ENCODE measurements around the gene HMOX2.

HMOX2 gene

GRCh38 chr16:4475880-4476788, at the start of gene HMOX2:
Gene HMOX2, plus strand, starts transcription at chr16:4476398. Its CDS starts 29,127 bp downstream, at chr16:4505525.
- H3K4me3 ChIP-seq = peak within 1 kb of the TSS; percentile 80
- no peaks in the 10 kb centered on the region for H3K27me3 ChIP-seq (ENCODE audit: low read depth)
- peaks cover 19% of the 10 kb centered on the region for H3K4me1 ChIP-seq
- H3K36me3 ChIP-seq (replicated peaks) = peaks cover 4% of the 10 kb centered on the region
- in situ Hi-C loops (cut with MboI; ENCODE audit: low sequenced_read_pairs) = no loop called here
- DNase-seq (ENCODE audit: low spot score in 2 of 2) = peak; percentile 87 to 94
- H3K9me3 ChIP-seq = no peaks in the 10 kb centered on the region

- in situ Hi-C loops (cut with MboI; ENCODE audit: low sequenced_read_pairs) = no loop called here
- Histone ChIP-seq H3K4me3 (peak overlapping the region; percentile 95), H3K4me1 (peaks cover 9% of the 10 kb centered on the region; the same call in 1 of the 2 replicates), H3K36me3 (replicated peaks) (peaks cover 30% of the 10 kb centered on the region), H3K9me3 (no peaks in the 10 kb centered on the region), H3K27me3 (ENCODE audit: low read depth) (no peaks in the 10 kb centered on the region)
- DNase-seq (ENCODE audit: low spot score in 2 of 2) = no peak
Measured at GRCh38 chr16:4426722-4427372, 49.4 kb upstream of the HMOX2 start.

- H3K4me1 ChIP-seq = peaks cover 9% of the 10 kb centered on the region; the same call in 1 of the 2 replicates
- H3K36me3 ChIP-seq (replicated peaks) = peaks cover 33% of the 10 kb centered on the region
- no peaks in the 10 kb centered on the region for H3K9me3 ChIP-seq
- in situ Hi-C loops (cut with MboI; ENCODE audit: low sequenced_read_pairs) = no loop called here
- no peak overlapping the region for H3K4me3 ChIP-seq
- no peaks in the 10 kb centered on the region for H3K27me3 ChIP-seq (ENCODE audit: low read depth)
- DNase-seq (ENCODE audit: low spot score in 2 of 2) = no peak
Measured at GRCh38 chr16:4428500-4428899, 47.7 kb upstream of the HMOX2 start.

GRCh38 chr16:4431023-4431422, 45.2 kb upstream of the HMOX2 start:
- Histone ChIP-seq H3K36me3 (replicated peaks) (peaks cover 56% of the 10 kb centered on the region), H3K27me3 (ENCODE audit: low read depth) (no peaks in the 10 kb centered on the region), H3K4me3 (no peak overlapping the region), H3K9me3 (no peaks in the 10 kb centered on the region), H3K4me1 (peaks cover 9% of the 10 kb centered on the region; the same call in 1 of the 2 replicates)
- in situ Hi-C loops (cut with MboI; ENCODE audit: low sequenced_read_pairs) = no loop called here
- DNase-seq (ENCODE audit: low spot score in 2 of 2) = no peak

GRCh38 chr16:4433228-4433627, 43.0 kb upstream of the HMOX2 start:
- Histone ChIP-seq H3K36me3 (replicated peaks) (peaks cover 69% of the 10 kb centered on the region), H3K27me3 (ENCODE audit: low read depth) (no peaks in the 10 kb centered on the region), H3K4me1 (no peaks in the 10 kb centered on the region), H3K9me3 (no peaks in the 10 kb centered on the region), H3K4me3 (no peak overlapping the region)
- in situ Hi-C loops (cut with MboI; ENCODE audit: low sequenced_read_pairs) = no loop called here
- no peak for DNase-seq (ENCODE audit: low spot score in 2 of 2)

GRCh38 chr16:4433914-4434787, 42.0 kb upstream of the HMOX2 start:
- peaks cover 70% of the 10 kb centered on the region for H3K36me3 ChIP-seq (replicated peaks)
- in situ Hi-C loops (cut with MboI; ENCODE audit: low sequenced_read_pairs) = no loop called here
- no peaks in the 10 kb centered on the region for H3K9me3 ChIP-seq
- no peaks in the 10 kb centered on the region for H3K4me1 ChIP-seq
- H3K27me3 ChIP-seq (ENCODE audit: low read depth) = no peaks in the 10 kb centered on the region
- DNase-seq (ENCODE audit: low spot score in 2 of 2) = no peak
- H3K4me3 ChIP-seq = no peak overlapping the region

- H3K4me1 ChIP-seq = no peaks in the 10 kb centered on the region
- no peak overlapping the region for H3K4me3 ChIP-seq
- H3K9me3 ChIP-seq = no peaks in the 10 kb centered on the region
- no peak for DNase-seq (ENCODE audit: low spot score in 2 of 2)
- no peaks in the 10 kb centered on the region for H3K27me3 ChIP-seq (ENCODE audit: low read depth)
- peaks cover 75% of the 10 kb centered on the region for H3K36me3 ChIP-seq (replicated peaks)
- in situ Hi-C loops (cut with MboI; ENCODE audit: low sequenced_read_pairs) = no loop called here
Measured at GRCh38 chr16:4435337-4436067, 40.7 kb upstream of the HMOX2 start.

- Histone ChIP-seq H3K9me3 (no peaks in the 10 kb centered on the region), H3K27me3 (ENCODE audit: low read depth) (no peaks in the 10 kb centered on the region), H3K4me1 (no peaks in the 10 kb centered on the region), H3K4me3 (no peak overlapping the region), H3K36me3 (replicated peaks) (peaks cover 83% of the 10 kb centered on the region)
- in situ Hi-C loops (cut with MboI; ENCODE audit: low sequenced_read_pairs) = no loop called here
- DNase-seq (ENCODE audit: low spot score in 2 of 2) = no peak
Measured at GRCh38 chr16:4437366-4437765, 38.8 kb upstream of the HMOX2 start.

- in situ Hi-C loops (cut with MboI; ENCODE audit: low sequenced_read_pairs) = no loop called here
- H3K36me3 ChIP-seq (replicated peaks) = peaks cover 92% of the 10 kb centered on the region
Measured at GRCh38 chr16:4442371-4442770, 33.8 kb upstream of the HMOX2 start.

GRCh38 chr16:4443271-4443670, 32.9 kb upstream of the HMOX2 start:
- no peaks in the 10 kb centered on the region for H3K27me3 ChIP-seq (ENCODE audit: low read depth)
- peaks cover 87% of the 10 kb centered on the region for H3K36me3 ChIP-seq (replicated peaks)
- in situ Hi-C loops (cut with MboI; ENCODE audit: low sequenced_read_pairs) = no loop called here
- H3K4me1 ChIP-seq = no peaks in the 10 kb centered on the region
- no peak for DNase-seq (ENCODE audit: low spot score in 2 of 2)
- H3K4me3 ChIP-seq = no peak overlapping the region
- H3K9me3 ChIP-seq = no peaks in the 10 kb centered on the region

More at GRCh38 chr16:4442371-4442770, 33.8 kb upstream of the HMOX2 start:
- Histone ChIP-seq H3K27me3 (ENCODE audit: low read depth) (no peaks in the 10 kb centered on the region), H3K4me3 (no peak overlapping the region), H3K9me3 (no peaks in the 10 kb centered on the region), H3K4me1 (no peaks in the 10 kb centered on the region)
- no peak for DNase-seq (ENCODE audit: low spot score in 2 of 2)

- DNase-seq (ENCODE audit: low spot score in 2 of 2) = no peak
- no peaks in the 10 kb centered on the region for H3K27me3 ChIP-seq (ENCODE audit: low read depth)
- no peaks in the 10 kb centered on the region for H3K9me3 ChIP-seq
- in situ Hi-C loops (cut with MboI; ENCODE audit: low sequenced_read_pairs) = no loop called here
- H3K4me1 ChIP-seq = no peaks in the 10 kb centered on the region
- H3K4me3 ChIP-seq = no peak overlapping the region
- peaks cover 88% of the 10 kb centered on the region for H3K36me3 ChIP-seq (replicated peaks)
Measured at GRCh38 chr16:4443986-4444385, 32.2 kb upstream of the HMOX2 start.

GRCh38 chr16:4450430-4450829, 25.8 kb upstream of the HMOX2 start:
- Histone ChIP-seq H3K27me3 (ENCODE audit: low read depth) (no peaks in the 10 kb centered on the region), H3K36me3 (replicated peaks) (peaks cover 80% of the 10 kb centered on the region)
- in situ Hi-C loops (cut with MboI; ENCODE audit: low sequenced_read_pairs) = no loop called here

GRCh38 chr16:4450931-4451519, 25.2 kb upstream of the HMOX2 start:
- Histone ChIP-seq H3K4me1 (no peaks in the 10 kb centered on the region), H3K27me3 (ENCODE audit: low read depth) (no peaks in the 10 kb centered on the region), H3K9me3 (no peaks in the 10 kb centered on the region), H3K4me3 (no peak overlapping the region), H3K36me3 (replicated peaks) (peaks cover 80% of the 10 kb centered on the region)
- in situ Hi-C loops (cut with MboI; ENCODE audit: low sequenced_read_pairs) = no loop called here
- DNase-seq (ENCODE audit: low spot score in 2 of 2) = no peak

More at GRCh38 chr16:4450430-4450829, 25.8 kb upstream of the HMOX2 start:
- H3K9me3 ChIP-seq = no peaks in the 10 kb centered on the region
- H3K4me3 ChIP-seq = no peak overlapping the region
- DNase-seq (ENCODE audit: low spot score in 2 of 2) = no peak
- no peaks in the 10 kb centered on the region for H3K4me1 ChIP-seq

Measured in HAP-1 (cell line).